ENCODE data around the gene CDKL4.

CDKL4 gene

DNA sequence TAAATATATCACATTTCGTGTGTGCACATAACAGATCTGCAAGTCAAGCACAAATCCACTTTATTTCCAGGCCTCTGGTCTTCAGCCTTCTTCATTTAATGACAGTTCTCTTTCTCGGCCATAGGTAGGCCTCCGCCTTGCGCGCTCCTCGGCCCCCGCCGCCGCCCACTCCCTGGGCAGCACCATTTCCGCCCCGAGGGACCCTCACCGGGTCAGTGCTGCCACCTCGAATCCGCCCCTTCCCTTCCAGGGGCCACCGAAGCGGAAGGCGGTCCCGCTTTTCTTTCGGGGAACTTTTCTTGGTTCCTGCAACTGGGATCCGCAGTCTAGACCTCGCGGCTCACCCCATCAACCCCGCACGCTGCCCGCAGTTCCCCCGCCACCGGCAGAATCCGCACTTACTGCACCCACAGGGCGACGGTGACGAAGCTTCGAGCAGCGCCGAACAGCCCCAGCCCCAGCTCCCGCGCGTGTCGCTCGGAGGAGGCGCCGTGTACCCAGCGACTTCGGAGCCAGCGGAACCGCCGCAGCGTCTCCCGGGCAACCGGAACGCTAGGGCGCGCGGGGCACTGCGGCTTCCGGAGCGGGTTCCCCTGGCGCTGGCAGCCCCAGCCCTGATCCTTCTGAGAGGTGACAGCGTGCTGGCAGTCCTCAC is at the start of gene CDKL4:
TSS of gene CDKL4 (minus strand) at position 502 of the 655 bp plus-strand sequence.
- DNase-seq = peak; percentile 25 to 35
- TF ChIP-seq POLR2A (IDR thresholded peaks at IDR 0.05; ENCODE audit: low read length) (no peak), GATA1 (IDR thresholded peaks at IDR 0.05; ENCODE audit: low read depth, low read length) (no peak)

DNA sequence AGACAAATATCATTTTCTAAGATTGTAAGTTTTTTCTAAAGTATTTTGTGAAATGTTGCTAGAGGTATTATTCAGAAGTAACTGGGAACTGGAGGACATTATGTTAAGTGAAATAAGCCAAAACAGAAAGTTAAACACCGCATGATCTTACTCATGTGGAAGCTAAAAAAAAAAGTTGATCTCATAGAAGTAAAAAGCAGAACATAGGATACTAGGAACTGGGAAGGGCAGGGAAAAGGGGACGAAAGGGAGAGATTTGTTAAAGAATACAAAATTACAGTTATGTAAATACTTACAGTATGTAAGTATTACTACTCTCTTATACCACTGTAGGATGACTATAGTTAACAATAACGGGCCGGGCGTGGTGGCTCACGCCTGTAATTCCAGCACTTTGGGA is 46.7 kb upstream of the CDKL4 start:
- TF ChIP-seq GATA1 (IDR thresholded peaks at IDR 0.05; ENCODE audit: low read depth, low read length) (no peak), POLR2A (IDR thresholded peaks at IDR 0.05; ENCODE audit: low read length) (no peak)
- DNase-seq = no peak

DNA sequence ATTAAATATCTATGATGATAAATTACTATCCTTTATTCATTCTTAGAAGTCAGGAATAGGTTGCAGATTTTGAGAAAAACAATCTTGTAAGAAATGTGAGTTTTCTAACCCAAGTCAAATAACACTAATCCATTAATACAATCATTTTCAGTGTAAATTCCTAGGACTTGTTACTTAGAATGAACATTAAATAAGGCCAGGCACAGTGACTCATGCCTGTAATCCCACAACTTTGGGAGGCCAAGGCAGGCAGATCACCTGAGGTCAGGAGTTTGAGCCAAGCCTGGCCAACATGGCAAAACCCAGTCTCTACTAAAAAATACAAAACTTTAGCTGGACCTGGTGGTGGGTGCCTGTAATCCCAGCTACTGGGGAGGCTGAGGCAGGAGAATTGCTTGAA is 45.8 kb upstream of the CDKL4 start:
- DNase-seq = no peak
- TF ChIP-seq POLR2A (IDR thresholded peaks at IDR 0.05; ENCODE audit: low read length) (no peak), GATA1 (IDR thresholded peaks at IDR 0.05; ENCODE audit: low read depth, low read length) (no peak)

DNA sequence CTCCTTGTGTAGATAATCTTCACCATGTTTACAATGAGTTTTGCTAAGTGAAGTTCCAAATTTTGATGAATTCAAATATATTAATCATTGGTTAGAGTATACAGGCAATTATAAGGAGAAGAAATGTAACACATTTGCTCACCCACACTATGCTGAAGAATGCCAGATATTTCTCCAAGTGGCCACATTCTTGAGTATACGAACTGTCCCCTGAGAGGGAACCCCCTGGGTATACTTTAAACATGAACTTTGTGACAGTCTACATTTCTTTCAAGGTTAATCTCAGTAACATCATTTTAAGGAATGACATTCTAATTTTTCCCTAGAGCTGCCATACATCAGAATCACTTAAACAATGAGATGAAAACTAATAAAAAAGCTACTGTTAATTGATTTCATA is 39.8 kb upstream of the CDKL4 start:
- TF ChIP-seq GATA1 (IDR thresholded peaks at IDR 0.05; ENCODE audit: low read depth, low read length) (no peak), POLR2A (IDR thresholded peaks at IDR 0.05; ENCODE audit: low read length) (no peak)
- no peak for DNase-seq

DNA sequence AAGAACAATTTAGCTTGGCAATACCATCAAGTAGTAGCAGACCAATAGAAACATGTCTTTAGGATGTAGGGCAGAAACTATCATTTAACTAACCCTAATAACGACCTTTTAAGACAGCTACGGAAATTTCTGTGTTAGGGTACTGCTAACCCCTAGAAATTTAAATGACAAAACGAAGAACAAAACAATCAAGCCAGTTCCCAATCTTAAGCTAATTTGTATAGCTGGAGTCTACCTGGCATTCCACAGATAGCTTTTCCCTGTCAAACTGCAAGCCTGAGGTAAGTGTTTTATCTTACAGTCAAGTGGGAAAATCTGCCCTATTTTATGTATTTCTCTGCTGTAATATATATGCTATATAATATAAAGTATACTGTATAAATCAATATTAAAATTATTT is 37.6 kb upstream of the CDKL4 start:
- TF ChIP-seq GATA1 (IDR thresholded peaks at IDR 0.05; ENCODE audit: low read depth, low read length) (no peak), POLR2A (IDR thresholded peaks at IDR 0.05; ENCODE audit: low read length) (no peak)
- DNase-seq = no peak

DNA sequence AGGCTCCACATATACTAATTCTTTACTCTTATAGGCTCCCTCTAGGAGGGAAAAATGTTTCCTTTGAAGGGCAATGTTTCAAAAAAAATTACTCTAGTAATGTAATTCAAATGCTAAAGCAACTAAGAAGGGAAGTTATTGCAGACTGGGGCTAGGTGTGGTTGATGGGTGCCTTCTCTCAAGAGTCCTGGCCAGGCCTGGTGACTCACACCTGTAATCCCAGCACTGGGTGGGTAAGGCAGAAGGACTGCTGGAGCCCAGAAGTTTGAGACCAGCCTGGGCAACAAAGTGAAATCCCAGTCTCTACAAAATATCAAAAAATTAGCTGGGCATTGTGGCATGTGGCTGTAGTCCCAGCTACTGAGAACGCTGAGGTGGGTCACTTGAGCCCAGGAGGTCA is 31.2 kb upstream of the CDKL4 start:
- no peak for TF ChIP-seq GATA1 (IDR thresholded peaks at IDR 0.05; ENCODE audit: low read depth, low read length)
- TF ChIP-seq POLR2A (IDR thresholded peaks at IDR 0.05; ENCODE audit: low read length) = no peak
- DNase-seq = no peak

DNA sequence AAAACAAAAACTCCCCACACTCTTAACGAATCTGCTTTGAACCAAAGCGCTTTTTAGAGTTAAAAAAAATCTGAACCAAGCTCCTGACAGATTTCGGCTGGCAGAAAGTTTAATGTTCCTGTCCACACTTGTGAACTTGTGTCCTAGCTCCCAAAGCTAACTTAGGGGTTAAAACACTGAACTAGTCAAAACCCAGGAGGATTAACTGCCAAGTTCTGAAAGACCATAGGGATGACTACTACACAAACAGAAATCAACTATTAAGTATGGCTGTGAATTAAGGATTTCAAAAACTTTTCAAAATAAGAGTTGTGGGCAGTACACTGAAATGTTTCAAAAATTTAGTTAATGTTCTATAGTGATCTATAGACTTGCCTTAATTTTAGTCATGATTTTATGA is 26.2 kb upstream of the CDKL4 start:
- no peak for DNase-seq
- TF ChIP-seq POLR2A (IDR thresholded peaks at IDR 0.05; ENCODE audit: low read length) (no peak), GATA1 (IDR thresholded peaks at IDR 0.05; ENCODE audit: low read depth, low read length) (no peak)

DNA sequence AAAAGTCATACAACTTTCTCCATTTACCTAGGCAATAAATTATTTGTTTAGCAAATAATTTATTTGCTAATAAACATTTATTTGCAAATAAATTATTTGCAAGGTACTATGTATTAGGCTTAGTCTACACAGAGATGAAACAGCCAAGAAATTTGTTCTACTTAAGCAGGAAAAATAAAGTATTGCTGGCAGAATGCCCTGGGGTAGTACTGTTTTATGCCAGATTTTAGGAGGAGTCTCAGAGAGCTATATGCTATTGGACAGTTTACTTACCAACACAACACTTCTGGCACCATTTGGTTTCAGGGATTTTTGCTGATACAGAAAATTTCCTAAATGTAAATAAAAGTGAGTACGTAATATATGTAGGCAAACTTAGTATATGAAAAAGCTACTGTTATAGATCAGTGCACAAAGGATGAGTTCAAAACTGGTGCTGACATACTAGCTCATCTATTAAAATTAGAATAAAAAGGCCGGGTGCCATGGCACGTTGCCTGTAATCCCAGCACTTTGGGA is 23.2 kb upstream of the CDKL4 start:
- DNase-seq = no peak
- TF ChIP-seq POLR2A (IDR thresholded peaks at IDR 0.05; ENCODE audit: low read length) (no peak), GATA1 (IDR thresholded peaks at IDR 0.05; ENCODE audit: low read depth, low read length) (no peak)

DNA sequence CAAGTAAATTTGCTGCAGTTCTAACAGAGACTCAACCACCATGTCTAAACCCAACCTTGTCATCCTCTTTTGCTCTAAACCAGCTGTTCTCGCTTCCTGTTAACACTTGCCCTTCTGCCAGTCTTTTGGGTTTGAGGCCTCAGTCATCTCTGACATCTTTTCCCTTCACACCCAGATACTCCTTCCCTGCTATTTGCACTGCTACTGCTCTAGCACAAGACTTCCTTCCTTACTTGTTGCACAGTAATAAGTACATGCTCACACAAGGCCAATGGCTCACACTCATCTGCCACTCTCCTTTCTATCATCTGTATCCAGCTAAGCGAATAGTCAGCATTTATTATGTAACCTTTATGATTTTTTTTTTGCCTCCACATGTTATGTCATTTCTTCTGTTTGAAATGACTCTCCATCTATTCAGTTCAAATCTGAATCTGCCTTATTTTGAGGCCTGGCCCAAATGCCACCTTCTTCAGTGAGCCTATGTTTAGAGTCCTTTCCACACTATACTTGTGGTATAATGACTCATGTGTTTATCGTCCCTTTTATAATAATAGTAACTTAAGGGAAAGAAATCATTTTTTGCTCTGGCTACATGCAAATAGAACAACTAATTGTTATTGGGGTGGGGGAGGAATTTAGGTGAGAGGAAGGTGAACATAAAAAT is 22.5 kb upstream of the CDKL4 start:
- no peak for DNase-seq
- TF ChIP-seq GATA1 (IDR thresholded peaks at IDR 0.05; ENCODE audit: low read depth, low read length) = no peak
- TF ChIP-seq POLR2A (IDR thresholded peaks at IDR 0.05; ENCODE audit: low read length) = no peak

DNA sequence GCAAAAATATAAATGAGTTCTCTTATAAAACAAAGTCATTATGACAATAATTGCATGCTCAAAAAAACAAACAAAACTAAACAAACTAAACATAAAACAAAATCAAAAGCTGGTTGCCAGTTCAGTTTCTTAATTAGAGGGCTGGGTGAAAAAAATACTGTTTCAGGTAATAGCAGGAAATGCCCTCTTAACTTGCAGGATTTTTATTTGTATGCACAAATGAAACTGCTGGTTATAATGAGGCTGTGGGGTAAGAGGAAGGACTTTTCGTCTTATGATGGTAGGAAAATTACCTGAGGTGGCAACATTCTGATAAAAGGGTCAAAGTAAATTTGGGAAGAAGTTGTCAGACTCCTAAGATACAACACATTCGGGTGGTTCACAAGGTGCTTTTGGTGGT is 21.5 kb upstream of the CDKL4 start:
- no peak for DNase-seq

DNA sequence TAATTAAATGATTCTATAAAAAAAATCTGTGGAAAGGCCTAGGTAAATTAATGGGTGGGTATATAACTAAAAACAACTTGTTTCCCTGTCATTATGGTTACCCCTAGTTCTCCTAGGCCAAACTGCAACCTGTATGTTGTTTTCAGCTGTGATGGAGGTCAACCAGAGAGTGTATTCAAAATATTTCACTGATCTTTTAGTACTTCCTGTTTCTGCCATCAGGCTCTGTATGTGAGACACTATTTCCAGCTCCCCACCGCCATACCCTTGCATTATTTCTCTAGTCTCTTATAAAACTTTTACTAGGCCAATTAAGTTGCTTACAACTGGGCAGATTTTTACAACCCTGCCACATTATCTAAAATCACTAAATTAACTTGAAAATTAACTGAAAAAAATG is 21.0 kb upstream of the CDKL4 start:
- no peak for TF ChIP-seq POLR2A (IDR thresholded peaks at IDR 0.05; ENCODE audit: low read length)
- TF ChIP-seq GATA1 (IDR thresholded peaks at IDR 0.05; ENCODE audit: low read depth, low read length) = no peak
- no peak for DNase-seq

More for the DNA sequence above, 21.5 kb upstream of the CDKL4 start:
- no peak for TF ChIP-seq POLR2A (IDR thresholded peaks at IDR 0.05; ENCODE audit: low read length)
- no peak for TF ChIP-seq GATA1 (IDR thresholded peaks at IDR 0.05; ENCODE audit: low read depth, low read length)

DNA sequence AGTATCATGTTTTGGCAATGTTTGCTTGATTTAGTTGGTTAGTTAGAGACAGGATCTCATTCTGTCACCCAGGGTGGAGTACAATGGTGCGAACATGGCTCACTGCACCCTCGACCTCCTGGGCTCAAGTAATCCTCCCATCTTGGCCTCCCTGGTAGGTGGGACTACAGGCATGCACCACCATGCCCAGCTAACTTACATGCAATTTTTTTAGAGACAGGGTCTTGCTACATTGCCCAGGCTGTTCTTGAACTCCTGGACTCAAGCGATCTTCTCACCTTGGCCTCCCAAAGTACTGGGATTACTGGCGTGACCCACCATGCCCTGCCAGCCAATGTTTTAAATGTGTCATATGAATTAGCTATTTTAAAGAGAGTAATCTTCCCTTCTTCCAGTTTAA is 16.3 kb upstream of the CDKL4 start:
- DNase-seq = no peak
- no peak for TF ChIP-seq GATA1 (IDR thresholded peaks at IDR 0.05; ENCODE audit: low read depth, low read length)
- TF ChIP-seq POLR2A (IDR thresholded peaks at IDR 0.05; ENCODE audit: low read length) = no peak

DNA sequence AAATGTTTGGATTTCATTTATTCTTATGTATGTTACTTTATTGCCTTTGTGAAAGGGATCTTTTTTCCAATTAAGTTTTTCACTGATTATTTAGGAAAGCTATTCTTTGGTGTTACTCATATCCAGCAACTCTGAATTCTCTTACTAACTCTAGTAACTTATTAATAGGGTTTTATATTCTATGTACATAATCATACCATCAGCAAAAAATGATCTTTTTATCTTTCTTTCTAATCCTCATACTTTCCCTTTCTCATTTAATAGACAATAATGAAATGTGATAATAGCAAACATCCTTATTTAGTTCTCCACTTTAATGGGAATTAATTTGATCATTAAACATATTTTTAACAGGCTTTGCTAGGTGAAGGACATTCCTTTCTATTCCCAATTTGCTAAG is 12.3 kb upstream of the CDKL4 start:
- TF ChIP-seq GATA1 (IDR thresholded peaks at IDR 0.05; ENCODE audit: low read depth, low read length) = no peak
- TF ChIP-seq POLR2A (IDR thresholded peaks at IDR 0.05; ENCODE audit: low read length) = no peak
- DNase-seq = no peak

DNA sequence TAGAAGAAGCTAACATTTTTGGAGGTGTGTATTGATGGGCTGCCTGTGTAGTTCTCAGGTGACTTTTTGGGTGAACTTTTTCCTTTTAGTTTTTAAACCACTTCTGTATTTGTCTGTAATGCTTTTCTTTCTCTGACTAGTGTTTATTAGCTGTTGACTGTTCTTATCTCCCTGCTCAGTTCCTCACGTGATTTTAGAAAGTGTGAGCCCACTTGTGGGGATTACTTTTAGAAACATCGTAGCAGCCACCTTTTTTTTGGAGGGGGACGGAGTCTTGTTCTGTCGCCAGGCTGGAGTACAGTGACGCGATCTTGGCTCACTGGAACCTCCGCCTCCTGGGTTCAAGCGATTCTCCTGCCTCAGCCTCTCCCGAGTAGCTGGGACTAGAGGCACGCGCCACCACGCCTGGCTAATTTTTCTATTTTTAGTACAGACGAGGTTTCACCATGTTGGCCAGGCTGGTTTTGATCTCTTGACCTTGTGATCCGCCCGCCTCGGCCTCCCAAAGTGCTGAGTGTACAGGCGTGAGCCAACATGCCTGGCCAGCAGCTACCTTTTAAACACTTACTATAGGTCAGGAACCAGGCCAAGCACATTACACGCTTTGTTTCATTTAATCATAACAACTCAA is 9.2 kb upstream of the CDKL4 start:
- no peak for TF ChIP-seq POLR2A (IDR thresholded peaks at IDR 0.05; ENCODE audit: low read length)
- no peak for DNase-seq
